Measurements from ENCODE around the gene SLAMF1. TPM values are rescaled to one million over a fixed set of nuclear protein-coding genes. Genes with fewer than 3 reads are reported as not detected.
A peak's percentile ranks its signal among the peaks of the same experiment; 100 is the strongest.
"Not testable (repeated sequence)": the region's sequence is repeated elsewhere in the genome, so short reads cannot be mapped to it uniquely, and the experiment has no call there.

Gene SLAMF1
- 10 to 100 TPM in 1 of 4 donors, 1 to 10 TPM in 3; 1.5 to 18.0 (median 1.5) TPM for total RNA-seq

GRCh38 chr1:160646711-160647328, at the start of gene SLAMF1:
Gene SLAMF1 (minus strand): TSS chr1:160647044. CDS start chr1:160646945, 99 bp downstream.
- ATAC-seq (ENCODE audit: low FRiP score) = peak; percentile 28
- no peak for TF ChIP-seq CTCF (IDR thresholded peaks at IDR 0.05)
- no peak for DNase-seq (ENCODE audit: low spot score)

GRCh38 chr1:160692390-160692789, 45.5 kb upstream of the SLAMF1 start:
- ATAC-seq (ENCODE audit: low FRiP score); DNase-seq (ENCODE audit: low spot score): not testable (repeated sequence)

GRCh38 chr1:160685266-160685665, 38.4 kb upstream of the SLAMF1 start:
- no peak for TF ChIP-seq CTCF (IDR thresholded peaks at IDR 0.05)
- ATAC-seq (ENCODE audit: low FRiP score) (no peak), DNase-seq (ENCODE audit: low spot score) (no peak)

GRCh38 chr1:160682983-160683865, 36.4 kb upstream of the SLAMF1 start:
- TF ChIP-seq CTCF (IDR thresholded peaks at IDR 0.05) = no peak
- no peak for ATAC-seq (ENCODE audit: low FRiP score)

GRCh38 chr1:160681891-160682140, 35.0 kb upstream of the SLAMF1 start:
- DNase-seq (ENCODE audit: low spot score) (no peak), ATAC-seq (ENCODE audit: low FRiP score) (no peak)
- TF ChIP-seq CTCF (IDR thresholded peaks at IDR 0.05) = no peak

More at GRCh38 chr1:160682983-160683865, 36.4 kb upstream of the SLAMF1 start:
- no peak for DNase-seq (ENCODE audit: low spot score)

GRCh38 chr1:160681066-160681890, 34.4 kb upstream of the SLAMF1 start:
- peak; percentile 76 for ATAC-seq (ENCODE audit: low FRiP score)
- TF ChIP-seq CTCF (IDR thresholded peaks at IDR 0.05) = peak in 1 of 3 donors; percentile 38
- DNase-seq (ENCODE audit: low spot score) = peak; percentile 42

GRCh38 chr1:160680399-160680798, 33.6 kb upstream of the SLAMF1 start:
- DNase-seq (ENCODE audit: low spot score) = no peak
- TF ChIP-seq CTCF (IDR thresholded peaks at IDR 0.05) = no peak
- ATAC-seq (ENCODE audit: low FRiP score) = no peak
